ENCODE data around the gene DDX11.
"Not testable (repeated sequence)": the region's sequence is repeated elsewhere in the genome, so short reads cannot be mapped to it uniquely, and the experiment has no call there.

DDX11 gene

GRCh38 chr12:31073527-31074332 lies at the start of gene DDX11:
Gene DDX11 (plus strand): TSS chr12:31073860. CDS start chr12:31078394, 4,534 bp downstream.
- not testable (repeated sequence) for FAIRE-seq

DNA sequence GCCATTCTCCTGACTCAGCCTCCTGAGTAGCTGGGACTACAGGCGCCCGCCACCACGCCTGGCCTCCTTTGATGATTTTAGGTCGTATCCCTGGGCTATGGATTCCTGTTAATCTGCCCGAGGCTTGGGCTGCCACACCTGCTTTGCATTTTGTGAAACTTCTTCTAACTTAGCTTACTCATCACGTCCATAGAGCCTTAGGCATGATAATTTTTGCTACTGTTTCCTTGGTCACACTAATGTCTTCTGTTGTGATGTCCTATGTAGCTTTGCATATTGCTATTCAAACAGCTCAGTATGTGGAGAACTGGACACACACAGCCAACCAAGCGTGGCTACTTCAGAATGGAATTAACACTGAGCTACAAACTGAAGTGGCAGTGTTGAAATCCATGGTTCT lies 47.5 kb upstream of the DDX11 start:
- no peak for FAIRE-seq

DNA sequence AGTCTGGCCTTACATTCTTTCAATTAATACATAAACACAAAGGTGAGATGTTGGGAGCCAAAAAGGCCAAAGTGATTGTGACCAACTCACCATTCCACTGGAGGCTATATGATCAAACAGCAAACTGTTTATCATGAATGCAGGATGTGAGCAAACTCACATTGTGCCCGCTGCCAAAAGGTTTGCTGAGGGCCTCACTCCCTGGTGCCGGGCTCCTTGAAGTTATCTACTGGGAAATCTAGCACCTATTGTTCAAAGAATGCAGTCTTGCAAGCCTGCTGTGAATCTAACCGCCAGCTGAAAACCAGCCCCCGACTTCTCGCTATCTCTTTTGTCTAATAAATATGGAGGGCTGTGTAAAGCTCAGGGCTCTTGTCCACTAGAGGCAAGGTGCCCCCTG lies 46.7 kb upstream of the DDX11 start:
- FAIRE-seq: not testable (repeated sequence)

DNA sequence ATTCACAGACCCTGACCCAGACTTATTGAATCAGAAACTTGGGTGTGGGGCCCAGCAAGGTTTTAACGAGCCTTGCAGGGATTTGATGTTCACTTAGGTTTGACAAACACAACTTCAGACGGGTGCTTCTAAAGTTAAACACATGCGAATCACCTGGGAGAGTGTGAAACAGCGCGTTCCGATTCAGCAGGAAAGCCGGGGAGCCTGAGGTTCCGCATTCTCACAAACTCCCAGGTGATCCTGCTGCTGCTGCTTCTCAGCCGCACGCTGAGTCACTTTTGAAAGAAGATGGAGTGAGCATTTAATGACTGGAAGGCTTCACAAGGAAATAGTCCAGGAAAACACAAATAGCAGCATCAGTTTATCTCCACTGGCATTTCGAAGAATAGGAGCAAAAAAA lies 44.2 kb upstream of the DDX11 start:
- no peak for FAIRE-seq

DNA sequence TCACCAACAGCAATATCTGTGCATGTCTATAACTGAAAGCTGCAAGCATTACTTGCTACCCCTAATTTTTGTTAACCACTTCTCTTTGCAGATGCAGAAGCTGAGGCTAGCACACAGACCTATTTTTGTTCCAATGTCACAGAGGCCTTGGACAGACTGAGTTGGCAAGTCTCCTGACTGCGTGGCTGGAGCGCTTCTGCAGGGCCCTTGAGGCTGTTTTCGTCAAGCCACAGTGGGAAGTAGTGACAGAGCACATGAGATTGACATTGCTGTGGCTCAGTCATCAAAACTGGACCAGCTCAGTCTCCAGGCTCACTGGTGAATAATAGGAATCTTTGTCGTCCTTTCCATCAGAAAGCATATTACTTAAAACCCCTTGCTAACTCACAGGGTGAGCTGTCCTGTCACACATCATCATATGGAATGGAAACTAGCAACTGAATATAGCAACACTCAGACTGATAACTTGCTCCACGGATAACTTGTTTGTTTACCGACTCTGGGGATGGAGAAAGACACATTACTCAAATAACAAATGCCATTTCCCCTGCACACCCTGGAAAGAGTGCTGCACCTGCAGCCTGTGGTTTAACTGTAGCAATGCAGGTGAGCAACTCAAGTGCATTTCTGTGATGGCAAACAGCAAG lies 43.6 kb upstream of the DDX11 start:
- FAIRE-seq: no peak

GRCh38 chr12:31031951-31032335 lies 41.7 kb upstream of the DDX11 start:
- no peak for FAIRE-seq

DNA sequence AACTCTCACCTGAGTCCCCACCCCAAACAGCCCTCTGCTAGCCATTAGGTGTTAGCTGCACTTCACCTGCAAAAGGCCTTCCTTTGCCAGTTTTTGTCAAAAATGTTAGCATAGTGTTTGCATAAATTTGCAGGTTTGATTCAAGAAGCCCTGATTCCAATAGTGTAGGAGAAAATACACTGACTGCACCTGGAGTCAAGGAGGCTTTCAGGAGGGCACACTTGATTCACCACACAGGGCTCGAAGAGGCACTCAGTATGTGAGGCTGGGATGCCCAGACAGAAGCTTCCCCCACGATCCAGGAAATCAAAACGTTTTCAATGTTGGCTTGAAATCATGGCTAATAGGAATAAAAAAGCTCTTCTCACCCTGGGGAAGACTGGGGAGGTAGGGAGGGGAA lies 40.5 kb upstream of the DDX11 start:
- FAIRE-seq: no peak

- no peak for FAIRE-seq
Observed at GRCh38 chr12:31033681-31034080, 40.0 kb upstream of the DDX11 start.

DNA sequence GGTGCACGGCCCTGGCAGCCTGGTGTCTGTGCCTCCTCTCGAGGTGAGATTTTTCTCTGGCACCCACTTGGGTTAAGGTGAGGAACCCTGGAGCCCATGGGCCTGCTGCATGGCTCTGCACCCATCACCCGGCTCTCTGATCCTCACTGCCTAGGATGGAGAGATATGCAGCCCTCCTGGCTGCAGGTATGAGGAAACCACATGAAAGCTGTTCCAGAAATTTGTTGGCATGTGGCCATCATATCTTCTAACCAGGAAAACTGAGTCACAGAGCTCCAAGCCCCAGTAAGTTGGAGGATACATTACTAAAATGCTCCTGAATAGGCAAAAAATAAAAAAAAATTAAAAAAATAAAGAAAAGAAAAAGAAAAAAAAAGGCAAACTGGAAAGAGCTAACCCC lies 39.3 kb upstream of the DDX11 start:
- FAIRE-seq: no peak

DNA sequence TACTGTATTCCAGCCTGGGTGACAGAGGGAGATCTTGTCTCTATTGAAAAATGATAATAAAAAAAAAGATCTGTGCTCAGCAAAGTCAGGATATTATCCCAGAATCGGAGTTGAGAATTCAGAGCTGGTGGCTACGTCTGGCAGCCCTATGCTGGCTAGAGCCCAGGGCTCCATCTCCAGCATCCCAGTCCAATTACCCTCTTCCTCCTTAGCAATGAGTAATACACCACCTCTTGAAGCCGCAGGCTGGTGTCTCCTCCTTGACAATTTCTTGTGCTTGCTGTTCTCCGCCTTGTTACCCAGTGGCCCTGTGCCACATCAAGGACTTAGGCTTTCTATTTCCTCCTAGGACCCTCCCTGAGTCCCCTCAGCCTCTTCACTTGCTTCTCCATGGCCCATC lies 38.4 kb upstream of the DDX11 start:
- no peak for FAIRE-seq

GRCh38 chr12:31035967-31036665 lies 37.5 kb upstream of the DDX11 start:
- no peak for FAIRE-seq

DNA sequence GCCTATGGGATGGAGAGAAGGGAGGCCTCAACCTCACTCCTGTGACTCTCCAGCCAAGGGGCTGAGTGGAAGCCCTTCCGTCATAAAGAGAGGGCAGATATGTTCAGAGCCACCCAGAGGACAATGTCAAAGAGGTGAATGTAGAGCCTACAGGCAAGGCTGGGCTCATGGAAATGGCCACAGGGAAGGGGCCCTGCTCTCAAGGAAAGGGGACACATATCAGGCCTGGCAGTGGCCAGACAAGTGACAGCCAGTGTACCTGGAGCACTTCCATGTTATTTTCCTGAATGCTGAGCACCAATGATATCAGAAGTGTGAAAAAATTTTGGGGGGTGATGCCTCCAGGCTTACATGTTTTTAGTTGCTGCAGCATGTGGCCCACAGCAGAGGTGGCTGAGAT lies 36.6 kb upstream of the DDX11 start:
- no peak for FAIRE-seq

GRCh38 chr12:31037931-31038330 lies 35.7 kb upstream of the DDX11 start:
- no peak for FAIRE-seq

- FAIRE-seq: no peak
Observed at GRCh38 chr12:31041033-31041564, 32.6 kb upstream of the DDX11 start.

- FAIRE-seq: not testable (repeated sequence)
Observed at GRCh38 chr12:31050143-31050542, 23.5 kb upstream of the DDX11 start.

- FAIRE-seq: not testable (repeated sequence)
Observed at GRCh38 chr12:31050548-31050947, 23.1 kb upstream of the DDX11 start.

- FAIRE-seq: not testable (repeated sequence)
Observed at GRCh38 chr12:31051692-31052091, 22.0 kb upstream of the DDX11 start.

DNA sequence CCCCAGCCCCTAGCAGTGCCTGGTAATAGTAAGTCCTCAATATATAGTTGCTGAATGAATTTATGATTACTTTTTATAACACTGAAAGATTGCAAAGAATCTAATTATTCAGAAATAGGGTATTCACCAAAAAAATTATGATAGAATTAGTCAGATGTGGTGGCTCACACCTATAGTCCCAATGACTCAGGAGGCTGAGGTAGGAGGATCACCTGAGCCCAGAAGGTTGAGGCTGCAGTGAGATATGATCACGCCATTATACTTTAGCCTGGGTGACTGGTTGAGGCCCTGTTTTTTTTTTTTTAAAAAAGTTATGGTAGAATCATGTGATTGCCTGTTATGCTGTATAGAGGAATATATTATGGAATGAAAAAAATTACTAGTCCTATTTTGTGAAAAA lies 21.5 kb upstream of the DDX11 start:
- not testable (repeated sequence) for FAIRE-seq

GRCh38 chr12:31052666-31053439 lies 20.8 kb upstream of the DDX11 start:
- FAIRE-seq: peak; percentile 23

DNA sequence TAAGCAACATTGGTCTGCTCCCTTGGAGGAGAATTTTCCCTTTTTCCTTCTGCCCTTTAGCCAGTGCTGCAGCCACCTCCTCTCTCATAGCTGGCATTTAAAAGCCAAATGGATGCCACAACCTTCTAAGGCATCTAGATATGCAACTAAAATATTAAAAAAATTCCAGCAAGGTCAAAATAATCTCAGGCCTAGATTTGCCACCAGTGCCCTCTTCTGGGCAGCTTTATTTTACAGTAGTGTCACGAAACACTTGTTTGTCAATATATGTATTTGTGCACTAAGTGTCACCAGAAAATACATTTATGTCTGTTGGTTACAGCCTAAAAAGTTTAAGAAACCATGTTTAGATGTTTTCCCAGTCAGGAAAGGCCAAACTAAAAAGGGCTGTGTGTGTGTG lies 19.7 kb upstream of the DDX11 start:
- not testable (repeated sequence) for FAIRE-seq

DNA sequence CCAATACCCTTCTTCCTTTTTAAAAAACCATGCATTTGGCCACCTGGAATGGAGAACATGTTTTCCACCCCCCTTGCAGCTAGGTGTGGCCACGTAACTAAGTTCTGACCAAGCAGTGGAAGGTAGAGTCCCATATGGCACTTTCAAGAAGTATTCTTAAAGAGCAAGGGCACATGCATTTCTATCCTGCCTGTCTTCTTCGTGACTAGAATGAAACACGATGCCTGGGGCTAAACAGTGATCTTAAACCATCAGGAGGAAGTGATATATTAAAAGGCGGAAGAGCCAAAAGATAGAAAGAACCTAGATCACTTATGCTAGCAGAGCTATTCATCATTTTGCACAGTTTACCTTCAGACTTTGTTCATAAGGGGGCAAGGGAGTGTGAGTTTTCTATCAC lies 16.0 kb upstream of the DDX11 start:
- no peak for FAIRE-seq

GRCh38 chr12:31066196-31066595 lies 7.5 kb upstream of the DDX11 start:
- not testable (repeated sequence) for FAIRE-seq

- not testable (repeated sequence) for FAIRE-seq
Observed at GRCh38 chr12:31067656-31068055, 6.0 kb upstream of the DDX11 start.
